GM19395 (cell line): ENCODE results near the gene DIO1.
"Not testable (repeated sequence)": the region's sequence is repeated elsewhere in the genome, so short reads cannot be mapped to it uniquely, and the experiment has no call there.

Experiments
- ATAC-seq: cut with Tn5 transposase; IDR thresholded peaks from one replicate; pipeline ENCODE4 v1.9.1; 2021; ENCODE audit warnings: mild to moderate bottlenecking, moderate library complexity; ENCODE audit not compliant: unreplicated experiment

DIO1 gene

GRCh38 chr1:53893999-53894636 lies at the start of gene DIO1:
TSS of gene DIO1 (plus strand) at chr1:53894187. CDS start at chr1:53894211, 24 bp downstream.
- no peak for ATAC-seq

DNA sequence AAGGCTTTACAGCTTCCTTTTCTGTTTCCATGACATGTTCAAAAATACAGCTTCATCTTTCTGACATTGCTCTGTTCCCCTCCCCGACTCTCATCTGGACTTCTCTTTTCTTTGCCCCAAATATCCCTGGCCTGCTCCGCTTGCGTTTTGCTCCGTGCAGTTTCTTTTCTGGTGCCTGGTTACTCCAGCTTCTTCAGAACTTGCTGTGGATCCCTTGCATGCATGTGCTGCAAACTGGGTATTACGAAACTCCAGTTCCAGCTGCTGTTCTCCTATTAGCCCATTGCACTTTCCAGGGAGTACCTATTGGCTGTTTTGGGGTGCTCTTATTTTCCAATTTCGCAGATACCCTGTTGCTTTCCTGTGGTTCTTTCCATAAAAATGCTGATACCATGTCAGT lies 46.0 kb upstream of the DIO1 start:
- no peak for ATAC-seq

- no peak for ATAC-seq
These were observed 43.8 kb upstream of the DIO1 start for GRCh38 chr1:53850082-53850673.

- no peak for ATAC-seq
These were observed 42.3 kb upstream of the DIO1 start for GRCh38 chr1:53851571-53852285.

DNA sequence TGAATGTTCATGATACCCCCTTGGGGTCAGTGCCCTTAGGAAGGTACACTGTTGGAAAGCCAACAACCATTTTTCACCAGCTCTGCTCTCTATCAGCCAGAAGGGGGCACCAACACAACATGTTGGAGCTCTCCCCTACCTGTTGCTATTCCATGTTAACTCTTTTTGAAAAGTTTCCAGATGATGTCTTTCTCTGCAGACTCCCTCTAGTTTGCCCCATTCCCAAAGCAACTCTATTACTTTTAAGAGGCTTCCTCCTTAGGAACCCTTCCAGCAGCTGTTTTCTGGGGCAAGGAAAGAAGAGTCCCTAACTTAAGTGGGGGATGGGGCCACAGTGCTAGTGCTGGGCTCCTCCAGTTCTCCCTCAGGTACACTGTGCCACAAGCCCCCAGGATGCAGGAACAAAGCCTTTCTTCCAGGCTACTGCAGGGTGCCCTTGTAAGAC lies 33.0 kb upstream of the DIO1 start:
- peak; percentile 76 for ATAC-seq

GRCh38 chr1:53862507-53862906 lies 31.5 kb upstream of the DIO1 start:
- no peak for ATAC-seq

DNA sequence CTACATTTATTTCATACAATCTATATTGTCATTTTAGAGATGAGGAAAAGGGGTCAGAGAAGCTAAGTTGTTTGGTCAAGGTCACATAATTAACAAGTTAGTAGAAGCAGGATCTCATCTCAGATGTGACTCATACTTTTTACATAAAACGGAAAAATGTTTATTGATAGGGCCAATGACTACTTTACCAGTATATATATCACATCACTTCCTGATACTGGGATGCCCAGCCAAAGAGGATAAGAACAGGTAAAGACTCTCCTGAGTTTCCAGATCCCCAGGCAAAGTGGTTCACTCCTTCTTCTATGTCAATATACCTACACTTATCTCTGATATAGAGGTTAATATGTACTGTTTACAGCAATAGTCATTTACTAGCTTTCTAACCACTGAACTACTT lies 25.4 kb upstream of the DIO1 start:
- ATAC-seq, result no peak

DNA sequence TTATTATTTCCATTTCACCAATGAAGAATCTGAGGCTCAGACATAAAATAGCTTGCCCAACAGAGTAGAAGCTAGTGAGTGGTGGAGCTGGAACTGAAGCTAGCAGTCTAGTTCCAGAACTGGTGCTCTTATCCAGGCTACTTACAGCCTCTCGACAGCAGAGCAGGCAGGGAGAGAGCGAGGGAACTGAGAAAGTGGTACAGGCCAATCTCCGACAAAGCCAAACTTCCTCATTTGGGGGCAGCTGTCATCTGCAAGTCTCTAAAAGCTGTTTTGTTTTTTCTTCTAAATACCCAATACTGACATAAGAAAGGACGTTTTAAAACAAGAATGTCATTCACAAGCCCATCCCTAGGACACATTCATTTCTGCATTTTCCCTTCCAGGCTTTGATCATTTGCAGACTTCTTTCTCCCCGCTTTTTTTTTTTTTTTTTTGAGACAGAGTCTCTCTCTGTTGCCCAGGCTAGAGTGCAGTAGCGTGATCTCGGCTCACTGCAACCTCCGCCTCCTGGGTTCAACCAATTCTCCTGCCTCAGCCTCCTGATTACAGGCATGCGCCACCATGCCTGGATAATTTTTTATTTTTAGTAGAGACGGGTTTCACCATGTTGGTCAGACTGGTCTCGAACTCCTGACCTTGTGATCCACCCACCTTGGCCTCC lies 24.4 kb upstream of the DIO1 start:
- peak; percentile 84 for ATAC-seq

- no peak for ATAC-seq
These were observed 22.8 kb upstream of the DIO1 start for GRCh38 chr1:53871221-53871620.

GRCh38 chr1:53871773-53872484 lies 22.1 kb upstream of the DIO1 start:
- no peak for ATAC-seq

GRCh38 chr1:53875150-53875549 lies 18.8 kb upstream of the DIO1 start:
- ATAC-seq, result not testable (repeated sequence)

- ATAC-seq, result no peak
These were observed 15.4 kb upstream of the DIO1 start for GRCh38 chr1:53878492-53879105.

- not testable (repeated sequence) for ATAC-seq
These were observed 12.1 kb upstream of the DIO1 start for GRCh38 chr1:53881853-53882252.

GRCh38 chr1:53883600-53883999 lies 10.4 kb upstream of the DIO1 start:
- ATAC-seq, result not testable (repeated sequence)

GRCh38 chr1:53888681-53889080 lies 5.3 kb upstream of the DIO1 start:
- ATAC-seq, result no peak

DNA sequence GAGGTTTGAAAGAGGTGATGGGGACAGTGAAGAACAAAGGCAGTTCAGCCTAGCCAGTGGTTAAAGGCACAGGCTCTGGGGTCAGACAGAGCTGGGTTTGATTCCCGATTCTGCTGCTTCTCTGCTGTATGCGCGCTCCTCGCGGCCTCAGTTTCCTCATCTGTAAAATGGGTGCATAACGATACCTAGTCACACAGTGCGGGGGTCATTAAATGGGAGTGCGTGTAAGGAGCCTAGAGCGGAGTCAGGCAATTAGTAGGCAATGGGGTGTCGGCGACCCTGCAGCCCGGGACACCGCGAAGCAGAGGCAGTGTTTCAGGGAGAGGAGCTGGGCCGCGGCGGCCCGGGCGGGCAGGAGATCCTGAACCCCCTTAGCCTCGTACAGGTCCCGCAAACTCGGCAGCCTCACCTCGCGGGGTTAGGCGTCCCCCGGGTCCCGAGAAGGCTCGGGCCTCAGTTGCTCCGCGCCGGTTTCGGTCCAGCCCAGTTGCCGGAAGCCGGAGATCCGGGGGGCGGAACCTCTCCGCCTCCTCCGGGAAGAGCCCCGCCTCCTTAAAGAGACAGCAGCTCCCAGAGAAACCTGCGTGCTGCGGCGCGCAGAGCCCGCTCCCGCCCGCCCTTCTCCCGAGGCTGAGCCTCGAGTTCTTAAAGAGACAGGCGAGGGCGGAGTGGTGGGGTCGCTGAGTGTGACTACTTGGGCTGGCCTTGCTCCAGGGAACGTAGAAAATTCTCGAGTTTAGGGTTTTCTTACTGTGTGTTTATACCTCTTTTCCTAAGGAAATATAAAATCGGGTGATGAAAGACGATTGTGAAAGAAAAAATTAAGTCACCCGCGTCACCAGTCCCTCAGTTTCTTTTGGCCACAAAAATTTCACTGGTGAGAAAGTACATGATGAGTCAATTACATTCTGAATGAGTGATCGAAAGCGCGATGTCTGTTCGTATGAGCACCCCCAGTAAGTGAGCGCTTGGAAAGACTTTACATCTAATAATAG lies 4.4 kb upstream of the DIO1 start, which contains the start of gene YIPF1:
Gene YIPF1 (minus strand): TSS at position 494 of the 995 bp plus-strand sequence. CDS start 860 bp downstream, outside the sequence.
- ATAC-seq, result peak; percentile 84

DNA sequence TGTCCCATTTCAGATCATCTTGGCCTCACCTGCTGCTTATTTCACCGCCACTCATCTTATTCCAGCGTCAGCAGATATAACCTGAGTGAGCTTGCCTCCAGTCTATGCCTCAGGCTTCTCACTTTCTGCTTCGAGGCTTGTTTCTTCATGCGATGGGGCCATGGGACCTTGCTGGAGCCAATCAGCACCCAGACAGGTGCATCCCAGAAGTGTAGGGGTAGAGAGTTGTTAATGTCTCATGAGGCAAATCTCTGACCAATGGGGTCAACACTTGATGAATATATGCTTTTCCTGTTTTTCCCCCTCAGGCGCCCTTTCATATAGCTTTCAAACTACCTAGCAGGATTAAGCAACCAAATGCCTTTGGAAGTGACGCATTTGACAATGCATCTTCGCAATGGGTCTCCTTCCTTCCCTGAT lies 3.5 kb upstream of the DIO1 start:
- ATAC-seq, result peak; percentile 19

- ATAC-seq, result no peak
These were observed 3.0 kb upstream of the DIO1 start for GRCh38 chr1:53891018-53891417.

DNA sequence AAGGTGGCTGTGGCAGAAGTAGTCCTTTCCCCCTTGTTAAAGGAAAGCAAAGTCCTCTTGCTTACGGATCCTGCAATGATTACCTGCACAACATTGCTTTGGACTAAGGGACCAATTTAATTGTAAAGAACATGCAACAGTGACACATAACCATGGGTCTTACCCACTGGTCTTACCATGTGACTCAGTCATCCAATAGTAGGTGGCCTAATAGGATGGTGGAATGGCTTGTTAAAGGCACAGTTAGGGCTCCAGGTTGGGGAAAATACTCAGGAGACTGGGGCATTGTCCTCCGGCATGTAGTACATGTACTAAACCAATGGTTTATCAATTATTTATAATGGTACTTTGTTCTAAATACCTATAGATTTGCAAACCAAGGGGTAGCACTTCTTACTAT lies 2.3 kb upstream of the DIO1 start:
- ATAC-seq, result no peak
